CD4-positive, alpha-beta T cell (primary cell): ENCODE results near the gene TOGARAM2. TPM values are rescaled to one million over a fixed set of nuclear protein-coding genes. Genes with fewer than 3 reads are reported as not detected.

ENCODE experiments used
- ATAC-seq: fragments of 200-7000 bp; cut with Tn5 transposase; one replicate; pipeline ENCODE4 v1.10.0; 2022; ENCODE audit warnings: mild to moderate bottlenecking; ENCODE audit not compliant: poor library complexity
- CTCF ChIA-PET: fragments of 350-600 bp; sonication (Branson Sonifier 250); formaldehyde crosslinking; loops from one replicate; lab custom pipeline; 2021; ENCODE audit warnings: antibody characterized with exemption, inconsistent platforms; lab: Charles Lee
- POLR2A ChIA-PET: fragments of 350-600 bp; sonication (Branson Sonifier 250); formaldehyde crosslinking; loops from one replicate; lab custom pipeline; 2021; ENCODE audit warnings: antibody characterized with exemption, inconsistent platforms; lab: Charles Lee
- DNase-seq, 14 experiments: peaks; one replicate each; pipeline ENCODE4 v3.0.0-alpha.2; 2013 to 2020; ENCODE audit warnings: mixed read lengths in 2 of 14
- H3K27ac ChIP-seq, 2 donors: one replicate each; pipeline versions ENCODE4 v1.5.1 to v1.7.0; 2013; ENCODE audit warnings: low read length in 2 of 2, low read depth in 1 of 2, mild to moderate bottlenecking in 1 of 2
- H3K27me3 ChIP-seq, 2 experiments: 1 replicate in 1 of 2; 2 replicates in 1 of 2; pipeline versions ENCODE4 v1.6.1 to v1.7.0; 2013; ENCODE audit warnings: low read length in 2 of 2, control low read depth in 1 of 2, mild to moderate bottlenecking in 1 of 2, moderate library complexity in 1 of 2; ENCODE audit not compliant: insufficient read depth in 2 of 2, control insufficient read depth in 1 of 2
- H3K36me3 ChIP-seq: one replicate; pipeline ENCODE4 v1.6.1; 2013; ENCODE audit warnings: low read length, control low read depth; ENCODE audit not compliant: insufficient read depth
- H3K4me1 ChIP-seq: one replicate; pipeline ENCODE4 v1.6.1; 2013; ENCODE audit warnings: low read length, control low read depth; ENCODE audit not compliant: insufficient read depth
- H3K4me3 ChIP-seq: one replicate; pipeline ENCODE4 v1.5.1; 2013; ENCODE audit warnings: mild to moderate bottlenecking, low read length, moderate library complexity
- H3K9me3 ChIP-seq, 2 experiments: 1 replicate in 1 of 2; 2 replicates in 1 of 2; pipeline versions ENCODE4 v1.6.1 to v1.7.0; 2013; ENCODE audit warnings: low read length in 2 of 2, mild to moderate bottlenecking in 2 of 2, control low read depth in 1 of 2, moderate library complexity in 1 of 2; ENCODE audit not compliant: control insufficient read depth in 1 of 2, insufficient read depth in 1 of 2
- H3K27ac Mint-ChIP-seq: one replicate; pipeline ENCODE4 v1.8.0; 2020; ENCODE audit warnings: mixed read lengths
- H3K27me3 Mint-ChIP-seq: one replicate; pipeline ENCODE4 v1.8.0; 2021; ENCODE audit warnings: mixed read lengths
- H3K36me3 Mint-ChIP-seq: one replicate; pipeline ENCODE4 v1.8.0; 2021; ENCODE audit warnings: low read depth, mixed read lengths
- H3K4me1 Mint-ChIP-seq: one replicate; pipeline ENCODE4 v1.8.0; 2021; ENCODE audit warnings: low read depth, mixed read lengths
- H3K4me3 Mint-ChIP-seq: one replicate; pipeline ENCODE4 v1.8.0; 2020; ENCODE audit warnings: mild to moderate bottlenecking, mixed read lengths
- H3K9me3 Mint-ChIP-seq: one replicate; pipeline ENCODE4 v1.8.0; 2020; ENCODE audit warnings: mixed read lengths
- intact Hi-C, 2 experiments: fragments of 100-400 bp; cut with DNase I in 1 of 2; cut with micrococcal nuclease in 1 of 2; formaldehyde crosslinking; loops; one replicate each; pipeline versions ENCODE4 v1.15.1 to v1.9.0; 2023 to 2025; cut with DNase I, micrococcal nuclease
- total RNA-seq, 174 experiments: library from RNA in 2 of 174; stranded (reverse) in 2 of 174; gene quantifications; one replicate each; pipeline ENCODE4 v1.2.3 and lab custom pipeline; 2021 to 2026
- TF ChIP-seq, protein P1 (sequence below): fragments of 200-600 bp; IDR thresholded peaks from one replicate; pipeline ENCODE4 v1.8.0; 2022; ENCODE audit warnings: antibody characterized with exemption, mild to moderate bottlenecking

TOGARAM2 gene
- total RNA-seq, 2 experiments from 2014 or later: 2.0 to 2.3 TPM

DNA sequence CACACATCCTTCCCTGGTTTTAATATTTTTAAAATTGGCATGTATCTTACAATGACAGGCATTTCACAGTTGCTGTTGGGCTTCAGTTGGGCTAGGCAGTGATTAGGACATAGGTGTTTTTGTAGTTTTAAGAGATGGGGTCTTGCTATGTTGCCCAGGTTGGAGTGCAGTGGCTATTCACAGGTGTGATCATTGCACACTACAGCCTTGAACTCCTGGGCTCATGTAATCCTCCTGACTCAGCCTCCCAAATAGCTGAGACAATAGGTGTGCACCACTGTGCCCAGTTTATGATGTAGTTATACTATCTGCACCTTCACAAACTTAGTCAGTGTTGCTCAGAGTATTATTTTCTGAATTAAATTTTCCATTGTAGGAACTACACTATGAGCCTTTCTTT lies 49.9 kb downstream of the TOGARAM2 start:
- no peak overlapping the region for H3K27ac ChIP-seq
- Mint-ChIP-seq H3K27me3 (no peaks in the 10 kb centered on the region), H3K27ac (no peak overlapping the region), H3K36me3 (no peaks in the 10 kb centered on the region), H3K4me1 (peaks cover 29% of the 10 kb centered on the region), H3K4me3 (no peak overlapping the region), H3K9me3 (no peaks in the 10 kb centered on the region)
- no peak for ATAC-seq
- H3K36me3 ChIP-seq: peaks cover 4% of the 10 kb centered on the region
- ChIA-PET CTCF (no interaction called here), POLR2A (no interaction called here)
- H3K4me1 ChIP-seq: peaks cover 21% of the 10 kb centered on the region
- intact Hi-C loops: no loop called here
- H3K27me3 ChIP-seq: no peaks in the 10 kb centered on the region
- DNase-seq: no peak
- no peak overlapping the region for H3K4me3 ChIP-seq
- TF ChIP-seq, protein P1, sequence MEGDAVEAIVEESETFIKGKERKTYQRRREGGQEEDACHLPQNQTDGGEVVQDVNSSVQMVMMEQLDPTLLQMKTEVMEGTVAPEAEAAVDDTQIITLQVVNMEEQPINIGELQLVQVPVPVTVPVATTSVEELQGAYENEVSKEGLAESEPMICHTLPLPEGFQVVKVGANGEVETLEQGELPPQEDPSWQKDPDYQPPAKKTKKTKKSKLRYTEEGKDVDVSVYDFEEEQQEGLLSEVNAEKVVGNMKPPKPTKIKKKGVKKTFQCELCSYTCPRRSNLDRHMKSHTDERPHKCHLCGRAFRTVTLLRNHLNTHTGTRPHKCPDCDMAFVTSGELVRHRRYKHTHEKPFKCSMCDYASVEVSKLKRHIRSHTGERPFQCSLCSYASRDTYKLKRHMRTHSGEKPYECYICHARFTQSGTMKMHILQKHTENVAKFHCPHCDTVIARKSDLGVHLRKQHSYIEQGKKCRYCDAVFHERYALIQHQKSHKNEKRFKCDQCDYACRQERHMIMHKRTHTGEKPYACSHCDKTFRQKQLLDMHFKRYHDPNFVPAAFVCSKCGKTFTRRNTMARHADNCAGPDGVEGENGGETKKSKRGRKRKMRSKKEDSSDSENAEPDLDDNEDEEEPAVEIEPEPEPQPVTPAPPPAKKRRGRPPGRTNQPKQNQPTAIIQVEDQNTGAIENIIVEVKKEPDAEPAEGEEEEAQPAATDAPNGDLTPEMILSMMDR: no peak
- no peaks in the 10 kb centered on the region for H3K9me3 ChIP-seq

DNA sequence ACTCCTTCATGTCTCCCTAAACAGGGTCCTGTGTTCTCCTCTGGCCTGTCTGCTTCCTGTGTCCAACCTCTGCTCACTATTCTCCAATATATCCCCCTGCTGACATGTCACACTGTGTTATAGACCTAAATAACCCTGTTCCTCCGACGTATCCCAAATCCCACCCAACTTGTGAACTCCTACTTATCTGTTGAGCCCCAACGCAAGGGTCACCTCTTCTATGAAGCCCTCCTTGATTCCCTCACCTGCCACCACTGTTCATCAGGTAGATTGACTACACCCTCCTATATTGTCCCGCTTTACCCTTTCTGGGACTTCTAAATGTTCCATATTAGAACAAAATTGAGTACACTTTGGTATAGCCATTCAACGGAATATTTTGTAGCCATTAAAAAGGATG lies 51.1 kb downstream of the TOGARAM2 start:
- no peaks in the 10 kb centered on the region for H3K36me3 Mint-ChIP-seq
- no peak overlapping the region for H3K27ac Mint-ChIP-seq
- Histone ChIP-seq H3K4me1 (peaks cover 21% of the 10 kb centered on the region), H3K36me3 (peaks cover 4% of the 10 kb centered on the region), H3K9me3 (no peaks in the 10 kb centered on the region), H3K4me3 (no peak overlapping the region), H3K27me3 (no peaks in the 10 kb centered on the region), H3K27ac (no peak overlapping the region)
- DNase-seq: no peak
- POLR2A ChIA-PET: no interaction called here
- no peaks in the 10 kb centered on the region for H3K9me3 Mint-ChIP-seq
- H3K4me3 Mint-ChIP-seq: no peak overlapping the region
- H3K27me3 Mint-ChIP-seq: no peaks in the 10 kb centered on the region
- CTCF ChIA-PET: interaction anchor here (1.3 kb wide), 1 partner anchor 17 kb away, joined by 5 read pairs; no protein-coding TSS in a partner anchor
- intact Hi-C loops: no loop called here
- H3K4me1 Mint-ChIP-seq: peaks cover 29% of the 10 kb centered on the region
- TF ChIP-seq, protein P1: no peak
- no peak for ATAC-seq

DNA sequence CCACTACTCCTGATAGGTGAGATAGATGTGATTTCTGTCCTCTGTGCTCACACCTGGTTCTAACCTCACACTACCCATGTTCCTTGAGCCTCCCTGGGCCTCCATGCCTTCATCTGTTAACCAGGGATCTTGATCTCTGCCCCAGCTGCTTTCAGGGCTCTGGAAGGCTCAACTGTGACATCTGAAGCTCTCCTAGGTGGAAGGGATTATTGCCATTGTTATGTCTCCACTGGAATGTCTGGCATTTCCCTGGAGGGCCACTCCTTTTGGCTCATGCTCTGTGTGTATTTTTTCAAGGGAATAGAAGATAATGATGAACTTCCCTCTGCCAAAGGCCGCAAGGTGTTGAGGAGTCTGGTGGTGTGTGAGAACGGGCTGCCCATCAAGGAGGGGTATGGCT lies 52.1 kb downstream of the TOGARAM2 start:
- Histone ChIP-seq H3K9me3 (no peaks in the 10 kb centered on the region), H3K27me3 (no peaks in the 10 kb centered on the region), H3K36me3 (peaks cover 4% of the 10 kb centered on the region), H3K4me1 (peaks cover 21% of the 10 kb centered on the region), H3K27ac (no peak overlapping the region), H3K4me3 (no peak overlapping the region)
- ATAC-seq (no peak), DNase-seq (no peak)
- CTCF ChIA-PET: interaction anchor here (1.3 kb wide), 1 partner anchor 18 kb away, joined by 5 read pairs; no protein-coding TSS in a partner anchor
- Mint-ChIP-seq H3K27me3 (no peaks in the 10 kb centered on the region), H3K4me1 (peaks cover 29% of the 10 kb centered on the region), H3K4me3 (no peak overlapping the region), H3K27ac (no peak overlapping the region), H3K9me3 (no peaks in the 10 kb centered on the region), H3K36me3 (no peaks in the 10 kb centered on the region)
- intact Hi-C loops: no loop called here
- POLR2A ChIA-PET: no interaction called here
- TF ChIP-seq, protein P1: no peak
